ENCODE measurements around the gene OBSCN.

Gene OBSCN

GRCh38 chr1:228205526-228206436 is 2.1 kb upstream of the OBSCN start:
- TF ChIP-seq TAF1 (IDR thresholded peaks at IDR 0.05; ENCODE audit: borderline replicate concordance, insufficient read depth, low read length) = no peak
- TF ChIP-seq, protein P1, sequence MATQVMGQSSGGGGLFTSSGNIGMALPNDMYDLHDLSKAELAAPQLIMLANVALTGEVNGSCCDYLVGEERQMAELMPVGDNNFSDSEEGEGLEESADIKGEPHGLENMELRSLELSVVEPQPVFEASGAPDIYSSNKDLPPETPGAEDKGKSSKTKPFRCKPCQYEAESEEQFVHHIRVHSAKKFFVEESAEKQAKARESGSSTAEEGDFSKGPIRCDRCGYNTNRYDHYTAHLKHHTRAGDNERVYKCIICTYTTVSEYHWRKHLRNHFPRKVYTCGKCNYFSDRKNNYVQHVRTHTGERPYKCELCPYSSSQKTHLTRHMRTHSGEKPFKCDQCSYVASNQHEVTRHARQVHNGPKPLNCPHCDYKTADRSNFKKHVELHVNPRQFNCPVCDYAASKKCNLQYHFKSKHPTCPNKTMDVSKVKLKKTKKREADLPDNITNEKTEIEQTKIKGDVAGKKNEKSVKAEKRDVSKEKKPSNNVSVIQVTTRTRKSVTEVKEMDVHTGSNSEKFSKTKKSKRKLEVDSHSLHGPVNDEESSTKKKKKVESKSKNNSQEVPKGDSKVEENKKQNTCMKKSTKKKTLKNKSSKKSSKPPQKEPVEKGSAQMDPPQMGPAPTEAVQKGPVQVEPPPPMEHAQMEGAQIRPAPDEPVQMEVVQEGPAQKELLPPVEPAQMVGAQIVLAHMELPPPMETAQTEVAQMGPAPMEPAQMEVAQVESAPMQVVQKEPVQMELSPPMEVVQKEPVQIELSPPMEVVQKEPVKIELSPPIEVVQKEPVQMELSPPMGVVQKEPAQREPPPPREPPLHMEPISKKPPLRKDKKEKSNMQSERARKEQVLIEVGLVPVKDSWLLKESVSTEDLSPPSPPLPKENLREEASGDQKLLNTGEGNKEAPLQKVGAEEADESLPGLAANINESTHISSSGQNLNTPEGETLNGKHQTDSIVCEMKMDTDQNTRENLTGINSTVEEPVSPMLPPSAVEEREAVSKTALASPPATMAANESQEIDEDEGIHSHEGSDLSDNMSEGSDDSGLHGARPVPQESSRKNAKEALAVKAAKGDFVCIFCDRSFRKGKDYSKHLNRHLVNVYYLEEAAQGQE (IDR thresholded peaks at IDR 0.05; ENCODE audit: insufficient read depth in 1 of 2, low read depth in 2 of 2, low read length in 2 of 2) = no peak
- TF ChIP-seq FOXP2 (optimal IDR thresholded peaks at IDR 0.05; ENCODE audit: borderline replicate concordance, extremely low read depth, extremely low read length, insufficient read depth) = no peak
- TF ChIP-seq SIN3A (IDR thresholded peaks at IDR 0.05; ENCODE audit: borderline replicate concordance, insufficient read depth, low read length) = no peak
- no peak for TF ChIP-seq POLR2AphosphoS5 (IDR thresholded peaks at IDR 0.05; ENCODE audit: low read depth, low read length)

GRCh38 chr1:228206582-228207351 is 1.1 kb upstream of the OBSCN start:
- TF ChIP-seq SIN3A (IDR thresholded peaks at IDR 0.05; ENCODE audit: borderline replicate concordance, insufficient read depth, low read length) = no peak
- no peak for TF ChIP-seq POLR2AphosphoS5 (IDR thresholded peaks at IDR 0.05; ENCODE audit: low read depth, low read length)
- TF ChIP-seq, protein P1 (IDR thresholded peaks at IDR 0.05; ENCODE audit: insufficient read depth in 1 of 2, low read depth in 2 of 2, low read length in 2 of 2) = no peak
- no peak for TF ChIP-seq TAF1 (IDR thresholded peaks at IDR 0.05; ENCODE audit: borderline replicate concordance, insufficient read depth, low read length)
- TF ChIP-seq FOXP2 (optimal IDR thresholded peaks at IDR 0.05; ENCODE audit: borderline replicate concordance, extremely low read depth, extremely low read length, insufficient read depth) = no peak

GRCh38 chr1:228207381-228207810 is 448 bp upstream of the OBSCN start:
- TF ChIP-seq TAF1 (IDR thresholded peaks at IDR 0.05; ENCODE audit: borderline replicate concordance, insufficient read depth, low read length) (no peak), SIN3A (IDR thresholded peaks at IDR 0.05; ENCODE audit: borderline replicate concordance, insufficient read depth, low read length) (no peak), FOXP2 (optimal IDR thresholded peaks at IDR 0.05; ENCODE audit: borderline replicate concordance, extremely low read depth, extremely low read length, insufficient read depth) (no peak), POLR2AphosphoS5 (IDR thresholded peaks at IDR 0.05; ENCODE audit: low read depth, low read length) (no peak)
- TF ChIP-seq, protein P1 (IDR thresholded peaks at IDR 0.05; ENCODE audit: insufficient read depth in 1 of 2, low read depth in 2 of 2, low read length in 2 of 2) = no peak

DNA sequence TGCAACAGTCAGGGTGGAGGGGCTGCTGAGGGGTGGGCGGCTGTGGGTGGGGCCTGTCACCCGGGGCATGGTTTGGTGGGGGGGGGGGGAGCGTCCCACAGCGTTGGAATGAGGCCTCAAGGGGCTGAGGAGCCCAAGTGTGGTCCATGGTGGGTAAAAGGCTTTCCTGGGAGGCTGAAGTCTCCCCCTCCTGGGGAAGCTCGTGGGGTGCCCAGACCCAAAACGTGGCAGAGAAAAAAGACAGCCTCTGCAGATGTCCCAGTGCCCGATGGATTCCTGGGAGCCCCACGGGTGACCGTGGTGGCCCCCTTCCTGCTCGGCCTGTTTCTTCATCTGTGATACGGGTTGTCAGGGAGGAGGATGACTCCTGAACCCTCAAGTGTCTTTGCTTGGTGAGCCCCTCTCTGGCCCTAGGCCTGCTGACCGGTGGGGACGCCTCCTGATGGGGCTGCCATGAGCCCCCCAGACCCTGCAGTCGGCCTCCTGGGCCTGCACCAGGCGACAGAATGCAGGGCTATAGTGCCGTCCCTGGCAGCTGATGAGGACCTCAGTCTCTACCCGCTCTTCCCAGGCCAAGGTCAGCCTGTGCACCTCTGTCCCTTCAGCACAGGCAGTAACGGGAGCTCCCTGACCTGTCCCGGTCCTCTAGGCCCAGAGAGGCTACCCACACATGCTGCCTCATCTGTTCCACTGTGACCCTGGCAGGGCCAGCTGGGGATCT is 1.1 kb downstream of the OBSCN start:
- no peak for TF ChIP-seq SIN3A (IDR thresholded peaks at IDR 0.05; ENCODE audit: borderline replicate concordance, insufficient read depth, low read length)
- no peak for TF ChIP-seq POLR2AphosphoS5 (IDR thresholded peaks at IDR 0.05; ENCODE audit: low read depth, low read length)
- no peak for TF ChIP-seq FOXP2 (optimal IDR thresholded peaks at IDR 0.05; ENCODE audit: borderline replicate concordance, extremely low read depth, extremely low read length, insufficient read depth)
- TF ChIP-seq, protein P1 (IDR thresholded peaks at IDR 0.05; ENCODE audit: insufficient read depth in 1 of 2, low read depth in 2 of 2, low read length in 2 of 2) = no peak
- TF ChIP-seq TAF1 (IDR thresholded peaks at IDR 0.05; ENCODE audit: borderline replicate concordance, insufficient read depth, low read length) = no peak
